GM12864 (cell line): ENCODE data around the gene NRIP3.

Source experiments
- DNase-seq: peaks from one replicate; pipeline ENCODE4 v3.0.0-alpha.2; 2011; ENCODE audit warnings: low read depth
- H3K4me3 ChIP-seq: 2 replicates; pipeline ENCODE4 v1.5.1; 2011; ENCODE audit warnings: mild to moderate bottlenecking, low read depth, low read length, control low read depth
- TF ChIP-seq, protein P1 (sequence below): IDR thresholded peaks from 2 replicates; pipeline ENCODE4 v1.5.1; 2011; ENCODE audit warnings: low read depth, mild to moderate bottlenecking, moderate library complexity, low read length, control low read depth, inconsistent platforms; ENCODE audit errors: missing control alignments

Gene NRIP3

DNA sequence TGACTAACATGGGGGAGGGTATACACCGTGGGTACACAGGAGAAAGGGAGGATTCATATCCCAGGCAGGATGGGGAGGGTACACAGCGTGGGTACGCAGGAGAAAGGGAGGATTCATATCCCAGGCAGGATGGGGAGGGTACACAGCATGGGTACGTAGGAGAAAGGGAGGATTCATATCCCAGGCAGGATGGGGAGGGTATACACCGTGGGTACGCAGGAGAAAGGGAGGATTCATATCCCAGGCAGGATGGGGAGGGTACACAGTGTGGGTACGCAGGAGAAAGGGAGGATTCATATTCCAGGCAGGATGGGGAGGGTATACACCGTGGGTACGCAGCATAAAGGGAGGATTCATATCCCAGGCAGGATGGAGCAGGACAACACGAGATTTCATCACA, 36.6 kb upstream of the NRIP3 start:
- no peak for DNase-seq
- no peak overlapping the region for H3K4me3 ChIP-seq

DNA sequence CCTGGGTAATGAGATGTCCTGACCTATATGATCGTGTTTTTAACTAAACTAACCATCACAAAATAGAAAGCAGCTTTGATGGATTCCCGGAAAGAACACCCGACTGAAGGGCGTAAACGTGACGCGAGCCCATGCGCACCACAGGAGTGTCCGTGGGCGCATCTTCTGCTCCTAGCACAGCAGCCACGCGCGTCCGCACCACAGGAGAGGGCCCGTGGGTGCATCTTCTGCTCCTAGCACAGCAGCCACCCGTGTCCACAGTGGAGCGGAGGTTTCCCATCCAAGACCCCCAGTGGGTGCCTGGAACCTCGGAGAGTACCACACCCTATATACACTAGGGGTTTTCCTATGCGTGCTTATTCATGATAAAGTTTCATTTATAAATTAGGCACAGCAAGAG, 36.1 kb upstream of the NRIP3 start:
- TF ChIP-seq, protein P1, sequence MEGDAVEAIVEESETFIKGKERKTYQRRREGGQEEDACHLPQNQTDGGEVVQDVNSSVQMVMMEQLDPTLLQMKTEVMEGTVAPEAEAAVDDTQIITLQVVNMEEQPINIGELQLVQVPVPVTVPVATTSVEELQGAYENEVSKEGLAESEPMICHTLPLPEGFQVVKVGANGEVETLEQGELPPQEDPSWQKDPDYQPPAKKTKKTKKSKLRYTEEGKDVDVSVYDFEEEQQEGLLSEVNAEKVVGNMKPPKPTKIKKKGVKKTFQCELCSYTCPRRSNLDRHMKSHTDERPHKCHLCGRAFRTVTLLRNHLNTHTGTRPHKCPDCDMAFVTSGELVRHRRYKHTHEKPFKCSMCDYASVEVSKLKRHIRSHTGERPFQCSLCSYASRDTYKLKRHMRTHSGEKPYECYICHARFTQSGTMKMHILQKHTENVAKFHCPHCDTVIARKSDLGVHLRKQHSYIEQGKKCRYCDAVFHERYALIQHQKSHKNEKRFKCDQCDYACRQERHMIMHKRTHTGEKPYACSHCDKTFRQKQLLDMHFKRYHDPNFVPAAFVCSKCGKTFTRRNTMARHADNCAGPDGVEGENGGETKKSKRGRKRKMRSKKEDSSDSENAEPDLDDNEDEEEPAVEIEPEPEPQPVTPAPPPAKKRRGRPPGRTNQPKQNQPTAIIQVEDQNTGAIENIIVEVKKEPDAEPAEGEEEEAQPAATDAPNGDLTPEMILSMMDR, result no peak
- no peak for DNase-seq
- no peak overlapping the region for H3K4me3 ChIP-seq

More for the DNA sequence above, 36.6 kb upstream of the NRIP3 start:
- TF ChIP-seq, protein P1, result no peak

DNA sequence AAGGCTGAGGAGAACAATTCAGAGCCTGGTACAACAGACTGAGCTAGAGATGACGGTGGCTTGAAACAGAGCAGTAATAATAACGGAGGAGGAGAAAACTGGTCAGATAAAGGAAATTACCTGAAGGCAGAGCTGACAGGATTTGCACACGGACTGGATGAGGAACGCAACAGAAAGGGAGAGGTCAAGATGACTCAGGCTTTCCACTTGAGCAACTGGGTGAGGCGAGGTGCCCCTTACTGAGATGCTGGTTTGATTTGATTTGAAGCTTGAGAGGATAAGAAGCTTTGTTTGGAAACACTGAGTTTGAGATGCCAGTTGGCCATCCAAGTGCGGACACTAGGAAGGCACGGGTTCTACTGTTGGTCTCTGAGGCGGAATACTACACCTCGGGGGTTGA, 35.4 kb upstream of the NRIP3 start:
- DNase-seq, result no peak
- TF ChIP-seq, protein P1, result no peak
- no peak overlapping the region for H3K4me3 ChIP-seq

DNA sequence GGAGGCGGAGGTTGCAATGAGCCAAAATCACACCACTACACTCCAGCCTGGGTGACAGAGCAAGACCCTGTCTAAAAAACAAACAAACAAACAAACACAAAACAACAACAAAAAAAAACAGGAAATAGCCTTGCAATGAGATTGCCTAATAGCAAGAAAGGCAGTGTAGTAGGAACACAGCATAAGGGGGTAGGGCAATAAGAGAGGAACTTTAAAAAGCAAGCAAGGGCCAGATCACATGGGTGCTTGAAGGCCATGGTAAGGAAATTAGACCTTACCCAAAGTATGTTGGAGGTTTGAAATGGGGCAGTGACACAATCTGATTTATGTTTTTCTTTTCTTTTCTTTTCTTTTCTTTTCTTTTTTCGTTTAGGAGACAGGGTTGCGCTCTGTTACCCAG, 34.7 kb upstream of the NRIP3 start:
- no peak for DNase-seq
- TF ChIP-seq, protein P1, result no peak

DNA sequence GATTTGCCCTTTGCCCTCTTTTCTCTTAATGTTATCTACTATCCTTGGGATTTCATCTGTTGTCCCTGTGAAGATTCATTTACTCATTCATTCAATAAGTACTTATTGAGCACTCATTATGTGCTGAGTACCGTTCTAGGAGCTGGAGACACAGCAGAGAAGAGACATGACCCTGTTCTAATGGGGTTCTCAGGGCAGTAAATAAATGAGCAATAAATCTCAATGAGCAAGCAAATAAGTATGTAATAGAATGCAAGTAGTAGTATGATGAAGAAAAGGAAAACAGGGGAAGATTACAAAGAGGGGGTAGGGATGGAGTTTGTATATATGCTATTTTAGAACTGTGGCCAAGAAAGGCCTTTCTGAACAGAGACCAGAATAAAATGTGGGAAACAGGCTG, 34.2 kb upstream of the NRIP3 start:
- DNase-seq, result no peak
- TF ChIP-seq, protein P1, result no peak

More for the DNA sequence above, 34.7 kb upstream of the NRIP3 start:
- no peak overlapping the region for H3K4me3 ChIP-seq

DNA sequence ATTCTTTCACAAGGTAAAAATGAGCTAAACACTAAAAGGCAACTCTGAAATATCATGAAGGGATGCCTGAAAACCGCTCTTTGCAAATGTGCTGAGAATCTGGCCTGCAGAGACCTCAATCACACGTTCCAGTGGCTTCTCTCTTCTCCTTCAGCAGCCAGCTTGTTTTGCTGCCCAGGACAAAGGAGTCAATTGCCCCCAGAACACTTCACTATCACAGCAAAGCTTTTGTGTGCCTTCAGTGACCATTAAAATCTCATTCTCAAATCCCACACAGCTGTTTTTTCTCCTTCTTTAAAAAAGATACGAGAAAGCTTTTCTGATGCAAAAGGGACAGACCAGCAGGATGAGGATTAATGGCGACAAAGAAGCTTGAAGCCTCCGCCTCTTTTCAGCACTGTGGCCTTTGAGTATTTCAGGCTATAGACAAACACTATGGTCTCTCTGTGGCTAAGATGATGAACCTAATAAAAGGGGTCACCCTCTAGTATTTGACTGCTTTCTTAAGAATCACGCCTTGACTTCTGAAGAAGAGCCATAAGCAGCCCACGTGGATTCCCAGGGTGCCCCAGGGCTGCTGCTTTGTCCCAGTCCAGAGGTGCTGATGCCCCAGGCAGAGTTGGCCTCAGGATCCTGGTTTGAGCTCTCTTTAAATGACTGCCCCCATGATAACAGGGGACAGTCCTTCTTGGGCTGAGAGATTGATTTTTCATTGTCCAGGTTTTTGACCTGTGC, 33.4 kb upstream of the NRIP3 start:
- DNase-seq, result no peak
- no peak overlapping the region for H3K4me3 ChIP-seq
- TF ChIP-seq, protein P1, result no peak

More for the DNA sequence above, 34.2 kb upstream of the NRIP3 start:
- no peak overlapping the region for H3K4me3 ChIP-seq

DNA sequence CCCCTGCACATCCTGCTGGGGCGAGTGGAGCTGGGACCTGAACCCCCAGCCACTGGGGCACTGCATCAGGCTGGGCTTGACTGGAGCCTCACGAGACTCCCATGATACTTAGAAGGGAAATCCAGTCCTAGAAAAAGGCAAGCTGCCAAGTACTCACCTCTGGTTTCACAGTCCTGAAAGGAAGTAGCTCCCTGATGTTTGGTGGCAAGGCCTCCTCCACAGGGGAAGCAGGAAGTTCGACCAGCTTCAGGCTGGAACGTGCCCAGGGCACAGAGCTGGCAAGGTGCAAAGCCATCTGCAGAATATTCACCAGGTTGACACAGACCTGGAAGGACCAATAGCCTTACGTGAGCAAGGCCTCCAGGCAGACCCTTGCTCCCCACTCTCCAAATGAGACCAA, 26.8 kb upstream of the NRIP3 start:
- DNase-seq, result no peak

More for the DNA sequence above, 26.8 kb upstream of the NRIP3 start:
- TF ChIP-seq, protein P1, result no peak
- no peak overlapping the region for H3K4me3 ChIP-seq
